Measurements from ENCODE around the gene RBM47.

DNA sequence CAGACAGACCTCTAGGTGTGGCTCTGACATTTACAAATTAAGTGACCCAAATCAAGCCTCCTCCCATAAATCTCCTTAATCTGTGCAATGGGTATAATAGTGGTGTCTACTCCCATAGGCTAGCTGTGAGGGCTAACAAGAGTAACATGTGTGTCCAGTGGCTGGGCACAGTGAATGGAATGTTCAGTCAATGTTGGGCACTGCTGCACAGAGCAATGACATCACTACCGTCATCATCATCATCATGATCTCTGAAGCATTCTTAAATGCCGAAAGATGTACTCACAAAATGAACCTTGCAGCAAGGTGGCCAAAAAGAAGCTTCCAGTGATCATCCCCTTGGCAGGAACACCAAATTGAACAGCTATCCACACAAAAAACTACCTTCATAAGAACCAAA is 251.0 kb downstream of the RBM47 start:
- TF ChIP-seq, protein P1, sequence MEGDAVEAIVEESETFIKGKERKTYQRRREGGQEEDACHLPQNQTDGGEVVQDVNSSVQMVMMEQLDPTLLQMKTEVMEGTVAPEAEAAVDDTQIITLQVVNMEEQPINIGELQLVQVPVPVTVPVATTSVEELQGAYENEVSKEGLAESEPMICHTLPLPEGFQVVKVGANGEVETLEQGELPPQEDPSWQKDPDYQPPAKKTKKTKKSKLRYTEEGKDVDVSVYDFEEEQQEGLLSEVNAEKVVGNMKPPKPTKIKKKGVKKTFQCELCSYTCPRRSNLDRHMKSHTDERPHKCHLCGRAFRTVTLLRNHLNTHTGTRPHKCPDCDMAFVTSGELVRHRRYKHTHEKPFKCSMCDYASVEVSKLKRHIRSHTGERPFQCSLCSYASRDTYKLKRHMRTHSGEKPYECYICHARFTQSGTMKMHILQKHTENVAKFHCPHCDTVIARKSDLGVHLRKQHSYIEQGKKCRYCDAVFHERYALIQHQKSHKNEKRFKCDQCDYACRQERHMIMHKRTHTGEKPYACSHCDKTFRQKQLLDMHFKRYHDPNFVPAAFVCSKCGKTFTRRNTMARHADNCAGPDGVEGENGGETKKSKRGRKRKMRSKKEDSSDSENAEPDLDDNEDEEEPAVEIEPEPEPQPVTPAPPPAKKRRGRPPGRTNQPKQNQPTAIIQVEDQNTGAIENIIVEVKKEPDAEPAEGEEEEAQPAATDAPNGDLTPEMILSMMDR (conservative IDR thresholded peaks at IDR 0.05; ENCODE audit: low read length) = no peak
- no peak for TF ChIP-seq EZH2phosphoT487 (IDR thresholded peaks at IDR 0.05; ENCODE audit: borderline replicate concordance)

Measured in Loucy (cell line).